Fibroblast of mammary gland (primary cell): ENCODE data around the gene KRTAP5-10.
"Not testable (repeated sequence)": the region's sequence is repeated elsewhere in the genome, so short reads cannot be mapped to it uniquely, and the experiment has no call there.

Experiments used
- DNase-seq: peaks from one replicate; pipeline ENCODE4 v3.0.0-alpha.2; 2010; ENCODE audit warnings: low read depth
- H3K4me3 ChIP-seq: 2 replicates; pipeline ENCODE4 v1.5.1; 2011; ENCODE audit warnings: low read depth, mild to moderate bottlenecking, low read length, moderate library complexity; ENCODE audit not compliant: control insufficient read depth
- TF ChIP-seq, protein P1 (sequence below): conservative IDR thresholded peaks from 2 replicates; pipeline ENCODE4 v1.5.1; 2011; ENCODE audit warnings: low read depth, low read length, inconsistent platforms; ENCODE audit not compliant: control insufficient read depth, insufficient read depth

Gene KRTAP5-10

DNA sequence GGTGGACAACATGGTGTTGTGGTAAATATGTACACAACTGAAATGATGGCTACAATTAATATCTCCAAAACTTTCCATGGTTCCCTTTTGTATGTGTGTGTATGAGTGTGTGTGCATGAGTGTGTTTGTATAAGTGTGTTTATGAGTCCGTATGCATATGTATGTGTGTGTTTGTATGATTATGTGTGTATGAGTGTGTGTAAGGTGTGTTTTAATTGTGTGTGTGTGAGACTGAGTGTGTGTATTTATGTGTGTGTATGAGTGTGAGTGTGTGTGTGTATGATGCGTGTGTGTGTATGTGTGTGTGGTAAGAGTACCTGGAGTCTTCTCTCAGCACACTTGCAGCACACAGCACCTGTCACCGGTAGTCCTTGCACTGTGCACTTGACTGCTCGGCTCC lies 9.3 kb upstream of the KRTAP5-10 start:
- H3K4me3 ChIP-seq = no peak overlapping the region
- no peak for DNase-seq
- TF ChIP-seq, protein P1, sequence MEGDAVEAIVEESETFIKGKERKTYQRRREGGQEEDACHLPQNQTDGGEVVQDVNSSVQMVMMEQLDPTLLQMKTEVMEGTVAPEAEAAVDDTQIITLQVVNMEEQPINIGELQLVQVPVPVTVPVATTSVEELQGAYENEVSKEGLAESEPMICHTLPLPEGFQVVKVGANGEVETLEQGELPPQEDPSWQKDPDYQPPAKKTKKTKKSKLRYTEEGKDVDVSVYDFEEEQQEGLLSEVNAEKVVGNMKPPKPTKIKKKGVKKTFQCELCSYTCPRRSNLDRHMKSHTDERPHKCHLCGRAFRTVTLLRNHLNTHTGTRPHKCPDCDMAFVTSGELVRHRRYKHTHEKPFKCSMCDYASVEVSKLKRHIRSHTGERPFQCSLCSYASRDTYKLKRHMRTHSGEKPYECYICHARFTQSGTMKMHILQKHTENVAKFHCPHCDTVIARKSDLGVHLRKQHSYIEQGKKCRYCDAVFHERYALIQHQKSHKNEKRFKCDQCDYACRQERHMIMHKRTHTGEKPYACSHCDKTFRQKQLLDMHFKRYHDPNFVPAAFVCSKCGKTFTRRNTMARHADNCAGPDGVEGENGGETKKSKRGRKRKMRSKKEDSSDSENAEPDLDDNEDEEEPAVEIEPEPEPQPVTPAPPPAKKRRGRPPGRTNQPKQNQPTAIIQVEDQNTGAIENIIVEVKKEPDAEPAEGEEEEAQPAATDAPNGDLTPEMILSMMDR = no peak

DNA sequence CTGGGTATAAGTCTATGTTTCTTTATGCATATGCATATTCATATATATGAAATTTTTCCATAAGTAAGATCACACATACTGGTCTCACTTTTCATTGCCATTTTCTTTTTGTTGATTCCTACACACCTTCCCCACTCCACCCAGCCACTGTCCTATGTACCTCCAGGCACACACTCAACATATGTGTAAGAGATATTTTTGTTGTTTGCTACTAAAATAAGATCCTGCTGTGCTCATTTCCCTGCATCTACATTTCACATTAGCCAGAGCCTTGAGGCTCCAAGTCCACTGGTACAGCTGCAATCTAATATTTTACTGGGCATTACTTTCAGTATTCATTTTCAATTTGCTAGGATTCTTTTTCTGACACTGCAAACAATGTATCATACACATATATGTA lies 8.1 kb upstream of the KRTAP5-10 start:
- DNase-seq = no peak
- TF ChIP-seq, protein P1 = no peak

DNA sequence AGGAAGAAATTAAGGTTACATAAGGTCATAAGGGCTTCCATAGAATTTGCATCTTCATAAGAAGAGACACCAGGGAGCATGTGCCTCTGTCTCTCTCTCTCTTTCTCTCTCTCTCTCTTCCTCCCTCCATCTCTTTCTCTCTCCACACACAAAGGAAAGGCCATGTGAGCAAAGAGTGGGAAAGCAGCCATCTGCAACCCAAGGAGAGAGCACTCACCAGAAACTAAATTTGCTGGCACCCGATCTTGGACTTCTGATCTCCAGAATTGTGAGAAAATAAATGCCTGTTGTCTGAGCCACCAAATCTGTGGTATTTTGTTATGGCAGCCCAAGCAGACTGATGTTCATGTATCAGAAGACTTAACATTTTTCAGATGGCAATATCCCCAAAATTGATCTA lies 6.4 kb upstream of the KRTAP5-10 start:
- DNase-seq = no peak
- no peak overlapping the region for H3K4me3 ChIP-seq
- TF ChIP-seq, protein P1 = no peak

More for the DNA sequence above, 8.1 kb upstream of the KRTAP5-10 start:
- no peak overlapping the region for H3K4me3 ChIP-seq

DNA sequence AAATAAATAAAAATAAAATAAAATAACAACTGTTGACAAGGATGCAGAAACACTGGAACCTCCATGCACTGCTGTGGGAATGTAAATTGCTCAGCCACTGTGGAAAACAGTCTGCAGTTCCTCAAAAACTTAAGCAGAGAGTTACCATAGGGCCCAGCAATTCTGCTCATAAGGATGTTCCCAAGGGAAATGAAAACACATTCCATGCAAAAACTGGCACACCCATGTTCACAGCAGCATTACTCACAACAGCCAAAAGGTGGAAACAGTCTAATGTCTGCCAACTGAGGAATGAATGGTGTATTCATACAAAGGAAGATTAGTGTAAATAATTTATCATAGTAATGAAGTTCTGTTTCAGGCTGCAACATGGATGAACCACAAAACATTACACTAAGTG lies 3.2 kb upstream of the KRTAP5-10 start:
- TF ChIP-seq, protein P1 = no peak
- DNase-seq = peak; percentile 26
- H3K4me3 ChIP-seq = no peak overlapping the region

DNA sequence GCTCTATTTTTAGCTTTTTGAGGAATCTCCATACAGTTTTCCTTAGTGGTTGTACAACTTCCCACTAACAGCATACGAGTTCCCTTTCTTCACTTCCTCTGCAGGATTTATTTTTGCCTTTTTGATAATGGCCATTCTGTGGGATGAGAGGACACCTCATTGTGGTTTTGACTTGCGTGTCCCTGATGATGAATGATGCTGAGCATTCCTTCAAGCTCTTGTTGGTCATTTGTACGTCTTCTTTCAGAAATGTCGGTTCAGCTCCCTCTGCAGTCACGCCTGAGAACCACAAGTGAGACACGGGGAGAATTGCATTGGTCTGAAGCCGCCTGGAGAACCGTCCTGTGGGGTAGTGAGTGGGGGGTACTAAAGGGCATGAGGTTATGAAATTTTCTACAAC lies 2.0 kb upstream of the KRTAP5-10 start:
- TF ChIP-seq, protein P1 = peak; percentile 40
- no peak overlapping the region for H3K4me3 ChIP-seq
- peak; percentile 69 for DNase-seq

DNA sequence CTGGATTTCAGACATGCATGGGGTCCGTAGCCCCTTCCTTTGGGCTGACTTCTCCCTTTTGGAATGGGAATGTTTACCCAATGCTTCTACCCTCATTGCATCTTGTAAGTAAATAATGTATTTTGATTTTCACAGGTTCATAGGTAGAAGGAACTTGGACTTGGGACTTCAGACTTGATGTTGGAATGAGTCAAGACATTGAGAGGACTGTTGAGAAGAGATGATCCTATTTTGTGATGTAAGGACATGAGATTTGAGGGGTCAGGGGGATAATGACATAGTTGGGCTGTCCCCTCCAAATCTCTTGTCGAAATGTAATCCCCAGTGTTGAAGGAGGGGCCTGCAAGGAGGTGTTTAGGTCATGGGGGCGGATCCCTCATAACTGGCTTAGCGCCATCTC lies 933 bp upstream of the KRTAP5-10 start:
- no peak for DNase-seq
- H3K4me3 ChIP-seq = no peak overlapping the region
- TF ChIP-seq, protein P1 = no peak

DNA sequence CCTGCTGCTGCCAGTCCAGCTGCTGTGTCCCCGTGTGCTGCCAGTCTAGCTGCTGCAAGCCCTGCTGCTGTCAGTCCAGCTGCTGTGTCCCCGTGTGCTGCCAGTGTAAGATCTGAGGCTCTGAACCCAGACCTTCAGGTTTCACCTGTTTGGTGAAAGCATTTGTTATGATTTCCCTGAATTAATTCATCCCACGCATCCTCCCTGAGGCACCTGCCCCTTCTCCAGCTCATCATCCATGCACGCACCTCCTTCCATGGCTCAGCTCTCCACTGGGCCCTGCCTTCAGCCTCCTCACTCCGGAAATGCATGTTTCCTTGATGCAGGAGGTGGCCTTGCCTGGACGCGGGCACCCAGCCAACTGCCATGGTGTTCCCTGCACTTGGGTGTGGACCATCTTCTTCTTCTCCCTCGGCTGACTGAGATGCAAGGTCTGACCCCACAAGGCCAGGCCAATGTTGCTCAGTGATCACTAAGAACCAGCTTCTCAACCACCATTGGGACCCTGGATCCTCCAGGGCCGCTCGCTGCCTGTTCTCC lies 788 bp downstream of the KRTAP5-10 start:
- TF ChIP-seq, protein P1 = no peak
- H3K4me3 ChIP-seq = no peak overlapping the region
- no peak for DNase-seq

DNA sequence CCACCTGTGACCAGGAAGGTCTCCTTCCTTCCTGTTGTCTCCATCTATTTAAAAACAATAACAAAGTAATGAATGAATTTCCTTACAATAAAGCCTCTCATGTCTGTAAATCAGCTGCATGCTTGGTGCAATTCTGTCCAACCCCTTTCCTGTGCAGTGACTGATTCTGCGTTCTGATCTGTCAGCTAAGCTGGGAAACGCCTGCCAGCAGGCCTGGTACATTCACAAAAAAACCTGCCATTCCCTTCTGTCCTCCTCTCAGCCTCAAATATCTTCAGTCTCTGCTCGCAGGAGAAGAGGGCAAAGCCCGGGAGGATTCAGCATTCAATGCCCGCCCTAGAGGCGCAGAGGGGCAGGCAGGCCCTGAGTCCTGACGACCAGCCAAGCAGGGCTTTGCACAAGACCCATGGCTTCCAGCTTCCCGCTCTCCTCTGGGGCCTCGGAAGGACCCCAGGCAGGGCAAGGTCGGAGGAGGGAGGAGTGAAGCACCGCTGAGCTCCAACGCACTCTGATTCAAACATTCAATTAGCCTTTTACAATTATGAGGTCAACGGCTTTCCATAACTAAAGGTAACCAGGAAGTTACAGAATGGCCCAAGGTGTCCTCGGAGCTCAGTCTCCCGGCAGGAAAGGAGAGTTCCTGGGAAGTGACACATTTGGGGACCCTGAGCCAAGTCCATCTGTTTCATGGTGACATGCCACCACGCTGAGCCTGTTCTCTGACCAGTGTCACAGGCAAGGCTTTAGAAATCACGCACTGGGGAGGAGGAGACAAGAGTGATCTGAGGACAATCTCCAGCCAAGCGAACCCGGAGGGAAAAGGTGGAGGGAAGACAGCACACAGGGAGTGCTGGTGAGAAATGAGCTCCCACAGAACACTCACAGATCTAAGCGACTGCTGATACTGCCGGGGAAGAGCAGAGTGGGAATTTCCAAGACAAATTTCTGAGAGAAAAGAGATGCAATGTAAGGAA lies 1.6 kb downstream of the KRTAP5-10 start:
- not testable (repeated sequence) for H3K4me3 ChIP-seq, DNase-seq

DNA sequence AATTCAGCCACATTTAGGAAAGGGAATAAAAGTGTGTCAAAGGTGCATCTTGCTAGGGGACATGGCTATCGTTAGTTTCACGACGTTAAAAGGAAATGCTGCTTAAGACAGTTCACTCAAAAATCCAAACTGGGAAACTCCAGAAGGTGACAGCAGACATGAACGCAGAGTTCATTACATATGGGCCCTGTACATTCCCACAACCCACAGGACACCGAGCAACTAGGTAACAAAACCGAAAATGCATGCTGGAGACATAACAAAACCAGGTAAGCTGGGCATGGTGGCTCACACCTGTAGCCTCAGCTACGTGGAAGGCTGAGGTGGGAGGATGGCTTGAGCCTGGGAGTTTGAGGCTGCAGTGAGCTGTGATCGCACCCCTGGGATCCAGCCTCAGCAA lies 2.3 kb downstream of the KRTAP5-10 start:
- DNase-seq, H3K4me3 ChIP-seq: not testable (repeated sequence)
